Tibial nerve (tissue), 4 donors: ENCODE measurements around the gene VCX. TPM values are rescaled to one million over a fixed set of nuclear protein-coding genes. Genes with fewer than 3 reads are reported as not detected.

Source experiments
- DNase-seq, 2 donors: peaks; one replicate each; pipeline ENCODE4 v3.0.0-alpha.2; 2019; ENCODE audit warnings: low spot score in 2 of 2
- H3K27ac ChIP-seq, 4 donors: fragments of 200-600 bp; sonication (generic) in 3 of 4; one replicate each; pipeline ENCODE4 v1.5.1; 2017 to 2019; ENCODE audit warnings: mild to moderate bottlenecking in 1 of 4
- H3K27me3 ChIP-seq, 2 donors: fragments of 200-600 bp; sonication (generic) in 1 of 2; one replicate each; pipeline versions ENCODE4 v1.5.1 to v1.6.0; 2017 to 2019
- H3K36me3 ChIP-seq, 3 donors: fragments of 200-600 bp; sonication (generic); one replicate each; pipeline ENCODE4 v1.5.1; 2018 to 2019
- H3K4me1 ChIP-seq, 4 donors: fragments of 200-600 bp; sonication (generic) in 3 of 4; one replicate each; pipeline ENCODE4 v1.5.1; 2017 to 2019
- H3K4me3 ChIP-seq, 4 donors: fragments of 200-600 bp; sonication (generic) in 3 of 4; one replicate each; pipeline ENCODE4 v1.5.1; 2017 to 2019; ENCODE audit warnings: mild to moderate bottlenecking in 1 of 4, moderate library complexity in 1 of 4
- H3K9me3 ChIP-seq, 4 donors: fragments of 200-600 bp; sonication (generic) in 3 of 4; one replicate each; pipeline ENCODE4 v1.5.1; 2017 to 2019
- EP300 ChIP-seq, 2 donors: sonication (generic); formaldehyde crosslinking; IDR thresholded peaks; one replicate each; pipeline ENCODE4 v1.6.1; 2017; ENCODE audit warnings: antibody characterized with exemption in 2 of 2, mild to moderate bottlenecking in 1 of 2
- POLR2A ChIP-seq, 2 donors: fragments of 450-650 bp; IDR thresholded peaks; one replicate each; pipeline ENCODE4 v1.6.1; 2017; ENCODE audit warnings: antibody characterized with exemption in 2 of 2, mild to moderate bottlenecking in 2 of 2, moderate library complexity in 2 of 2
- WGBS, 2 donors: methylation state at CpG; one replicate each; pipeline ENCODE4 v1.1.5; 2018; 5-methylcytosine and 5-hydroxymethylcytosine counted together
- total RNA-seq, 4 donors: library from RNA; depleted of rRNA; stranded (reverse); fragments of >200 nt; gene quantifications; one replicate each; pipeline ENCODE4 v1.1.0, GENCODE V29; 2016
- TF ChIP-seq, protein P1 (sequence below), 5 experiments: fragments of 200-600 bp in 3 of 5; fragments of 450-650 bp in 2 of 5; sonication (generic) in 3 of 5; IDR thresholded peaks; one replicate each; pipeline ENCODE4 v1.5.1; 2016 to 2019; ENCODE audit warnings: antibody characterized with exemption in 5 of 5, mild to moderate bottlenecking in 3 of 5, moderate library complexity in 2 of 5

The VCX gene
- total RNA-seq, 4 donors from 2014 or later: not detected

- no peaks in the 10 kb centered on the region for H3K4me1 ChIP-seq
- H3K4me3 ChIP-seq: no peak overlapping the region
- H3K9me3 ChIP-seq: no peaks in the 10 kb centered on the region
- H3K36me3 ChIP-seq: no peaks in the 10 kb centered on the region
- DNase-seq: no peak
- WGBS, 2 donors: 83 to 92% methylated on average over 3 of the region's 3 CpGs
- no peak for TF ChIP-seq POLR2A (IDR thresholded peaks at IDR 0.05)
- no peak for TF ChIP-seq EP300 (IDR thresholded peaks at IDR 0.05)
- TF ChIP-seq, protein P1, sequence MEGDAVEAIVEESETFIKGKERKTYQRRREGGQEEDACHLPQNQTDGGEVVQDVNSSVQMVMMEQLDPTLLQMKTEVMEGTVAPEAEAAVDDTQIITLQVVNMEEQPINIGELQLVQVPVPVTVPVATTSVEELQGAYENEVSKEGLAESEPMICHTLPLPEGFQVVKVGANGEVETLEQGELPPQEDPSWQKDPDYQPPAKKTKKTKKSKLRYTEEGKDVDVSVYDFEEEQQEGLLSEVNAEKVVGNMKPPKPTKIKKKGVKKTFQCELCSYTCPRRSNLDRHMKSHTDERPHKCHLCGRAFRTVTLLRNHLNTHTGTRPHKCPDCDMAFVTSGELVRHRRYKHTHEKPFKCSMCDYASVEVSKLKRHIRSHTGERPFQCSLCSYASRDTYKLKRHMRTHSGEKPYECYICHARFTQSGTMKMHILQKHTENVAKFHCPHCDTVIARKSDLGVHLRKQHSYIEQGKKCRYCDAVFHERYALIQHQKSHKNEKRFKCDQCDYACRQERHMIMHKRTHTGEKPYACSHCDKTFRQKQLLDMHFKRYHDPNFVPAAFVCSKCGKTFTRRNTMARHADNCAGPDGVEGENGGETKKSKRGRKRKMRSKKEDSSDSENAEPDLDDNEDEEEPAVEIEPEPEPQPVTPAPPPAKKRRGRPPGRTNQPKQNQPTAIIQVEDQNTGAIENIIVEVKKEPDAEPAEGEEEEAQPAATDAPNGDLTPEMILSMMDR (IDR thresholded peaks at IDR 0.05): no peak
- no peaks in the 10 kb centered on the region for H3K27me3 ChIP-seq
- H3K27ac ChIP-seq: no peak overlapping the region
These were observed 1.7 kb upstream of the VCX start for GRCh38 chrX:7841084-7841805.

DNA sequence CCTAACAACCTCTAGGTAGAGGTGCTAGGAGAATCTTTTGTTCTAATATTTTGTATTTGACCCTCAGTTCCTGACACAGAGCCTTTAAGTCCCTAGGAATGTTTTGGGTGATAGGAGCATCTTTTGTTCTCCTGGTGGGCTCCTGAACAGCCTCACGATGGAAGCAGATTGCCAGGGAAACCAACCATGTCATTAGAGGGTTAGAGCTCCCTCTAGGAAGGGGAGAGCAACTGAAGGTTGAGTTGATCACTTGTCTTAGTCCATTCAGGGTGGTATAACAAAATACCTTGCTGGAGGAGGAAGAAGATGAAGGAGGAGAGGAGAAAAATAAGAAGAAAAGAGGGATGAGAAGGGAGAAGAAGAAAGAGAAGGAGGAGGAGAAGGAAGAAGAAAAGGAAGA, 9.2 kb downstream of the VCX start:
- H3K27me3 ChIP-seq: no peaks in the 10 kb centered on the region
- H3K4me1 ChIP-seq: no peaks in the 10 kb centered on the region
- no peaks in the 10 kb centered on the region for H3K9me3 ChIP-seq
- H3K36me3 ChIP-seq: no peaks in the 10 kb centered on the region
- WGBS, 2 donors: 14 to 31% methylated on average over 1 of the region's 1 CpG
- no peak overlapping the region for H3K4me3 ChIP-seq
- no peak for DNase-seq
- TF ChIP-seq POLR2A (IDR thresholded peaks at IDR 0.05) (no peak), EP300 (IDR thresholded peaks at IDR 0.05) (no peak)
- TF ChIP-seq, protein P1 (IDR thresholded peaks at IDR 0.05): no peak
- no peak overlapping the region for H3K27ac ChIP-seq

DNA sequence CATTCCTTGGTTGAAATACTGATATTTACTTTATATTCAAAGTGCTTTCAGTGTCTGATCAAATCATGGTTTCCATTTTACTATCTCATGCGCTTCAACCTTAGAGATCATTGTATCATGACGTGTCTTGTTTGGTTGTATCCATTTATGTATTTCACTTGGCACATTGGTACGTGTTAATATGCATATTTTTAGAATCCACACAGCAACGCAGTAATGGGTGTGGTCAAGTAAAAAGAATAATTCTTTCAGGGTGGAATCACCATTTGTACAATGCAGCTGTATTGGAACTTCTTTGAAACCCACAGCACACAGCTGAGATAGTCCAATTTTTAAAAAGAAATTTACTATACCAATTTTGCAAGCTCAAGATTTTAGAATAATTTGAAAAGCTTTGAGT, 29.1 kb downstream of the VCX start:
- Histone ChIP-seq H3K27ac (no peak overlapping the region), H3K27me3 (no peaks in the 10 kb centered on the region), H3K4me3 (no peak overlapping the region), H3K4me1 (no peaks in the 10 kb centered on the region), H3K9me3 (no peaks in the 10 kb centered on the region), H3K36me3 (no peaks in the 10 kb centered on the region)
- DNase-seq: no peak
- 59 to 67% methylated on average over 4 of the region's 4 CpGs for WGBS, 2 donors
- TF ChIP-seq, protein P1 (IDR thresholded peaks at IDR 0.05): no peak
- TF ChIP-seq POLR2A (IDR thresholded peaks at IDR 0.05): no peak

DNA sequence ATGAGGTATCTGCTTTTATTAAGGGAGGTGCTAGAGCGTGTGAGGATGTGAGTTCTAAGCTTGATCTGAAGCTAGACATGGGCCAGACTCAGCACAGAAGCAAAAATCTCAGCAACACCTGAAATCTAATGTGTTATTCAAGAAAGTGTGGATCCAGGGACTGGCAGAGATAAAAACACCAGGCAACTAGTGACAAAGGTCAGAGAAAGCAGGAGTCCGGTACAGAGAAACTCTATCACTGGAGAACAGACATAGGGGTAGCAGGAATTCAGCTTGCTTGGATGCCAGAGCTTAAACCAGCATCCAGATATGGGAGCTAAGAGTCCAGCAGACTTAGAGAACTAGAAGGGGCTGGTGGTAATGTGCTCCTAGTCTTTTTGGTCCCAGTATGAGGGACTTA, 34.0 kb downstream of the VCX start:
- Histone ChIP-seq H3K27ac (no peak overlapping the region), H3K27me3 (no peaks in the 10 kb centered on the region), H3K9me3 (no peaks in the 10 kb centered on the region), H3K4me3 (no peak overlapping the region), H3K4me1 (no peaks in the 10 kb centered on the region), H3K36me3 (no peaks in the 10 kb centered on the region)
- no peak for DNase-seq
- TF ChIP-seq EP300 (IDR thresholded peaks at IDR 0.05): no peak
- TF ChIP-seq, protein P1 (IDR thresholded peaks at IDR 0.05): no peak
- TF ChIP-seq POLR2A (IDR thresholded peaks at IDR 0.05): no peak
- WGBS, 2 donors: 89 to 93% methylated on average over 2 of the region's 2 CpGs

GRCh38 chrX:7889135-7889534, 46.2 kb downstream of the VCX start:
- TF ChIP-seq, protein P1 (IDR thresholded peaks at IDR 0.05): no peak
- no peak for TF ChIP-seq POLR2A (IDR thresholded peaks at IDR 0.05)
- no peak for TF ChIP-seq EP300 (IDR thresholded peaks at IDR 0.05)
- Histone ChIP-seq H3K27ac (no peak overlapping the region), H3K4me3 (no peak overlapping the region), H3K9me3 (no peaks in the 10 kb centered on the region), H3K36me3 (no peaks in the 10 kb centered on the region), H3K27me3 (no peaks in the 10 kb centered on the region), H3K4me1 (no peaks in the 10 kb centered on the region)
- WGBS, 2 donors: 66 to 68% methylated on average over 2 of the region's 2 CpGs
- DNase-seq: no peak
